HepG2 (cell line): ENCODE measurements around the gene WFDC12. TPM values are rescaled to one million over a fixed set of nuclear protein-coding genes. Genes with fewer than 3 reads are reported as not detected.

Experiments used
- ATAC-seq: fragments of 200-7000 bp; cut with Tn5 transposase; 3 replicates; pipeline ENCODE4 v1.9.1; 2020; ENCODE audit warnings: mild to moderate bottlenecking, moderate library complexity
- BruUV-seq: library from RNA; stranded (reverse); fragments of 400-500 nt; replicated peaks from 2 replicates; lab custom pipeline; 2021; lab: Mats Ljungman, UMichigan
- CTCF ChIA-PET: fragments of 300-600 bp; formaldehyde crosslinking; extraction: SDS; loops from one replicate; lab custom pipeline; 2021; ENCODE audit warnings: low total read pairs, inconsistent platforms, low intra/inter-chr PET ratio; lab: Yijun Ruan, JAX
- POLR2A ChIA-PET: fragments of 350-600 bp; sonication (Branson Sonifier 250); formaldehyde crosslinking; loops from one replicate; lab custom pipeline; 2020; ENCODE audit warnings: antibody characterized with exemption, inconsistent platforms; lab: Yijun Ruan, JAX
- DNase-seq: peaks from one replicate; pipeline ENCODE4 v3.0.0-alpha.2; 2015; ENCODE audit warnings: low spot score
- FAIRE-seq: peaks from 3 replicates; lab custom pipeline; 2011; peaks lifted over from hg19 to GRCh38; lab: Jason Lieb, UNC
- H2AFZ ChIP-seq: one replicate; pipeline ENCODE4 v1.6.1; 2011; ENCODE audit warnings: low read length, inconsistent platforms
- H3K27ac ChIP-seq: fragments of 300-600 bp; 3 replicates; pipeline ENCODE4 v1.8.0; 2011; ENCODE audit warnings: mixed run types, mild to moderate bottlenecking, mixed read lengths, low read length, inconsistent platforms; ENCODE audit not compliant: insufficient read depth; ENCODE audit errors: extremely low read length
- H3K27me3 ChIP-seq, 2 experiments: fragments of 200-600 bp in 1 of 2; 2 replicates in 1 of 2; 3 replicates in 1 of 2; pipeline versions ENCODE4 v1.6.0 to v1.8.0; 2011; ENCODE audit warnings: low read length in 2 of 2, mild to moderate bottlenecking in 2 of 2, moderate library complexity in 2 of 2, inconsistent platforms in 1 of 2; ENCODE audit not compliant: insufficient read depth in 2 of 2, control insufficient read depth in 1 of 2
- H3K36me3 ChIP-seq, 2 experiments: fragments of 200-600 bp in 1 of 2; replicated peaks in 1 of 2; 2 replicates in 1 of 2; 3 replicates in 1 of 2; pipeline versions ENCODE4 v1.5.1 to v1.8.0; 2011; ENCODE audit warnings: low read length in 2 of 2, inconsistent platforms in 1 of 2; ENCODE audit not compliant: insufficient read depth in 2 of 2, control insufficient read depth in 1 of 2
- H3K4me1 ChIP-seq: 2 replicates; pipeline ENCODE4 v1.5.1; 2012; ENCODE audit warnings: low read length, inconsistent platforms; ENCODE audit not compliant: insufficient read depth
- H3K4me2 ChIP-seq: 2 replicates; pipeline ENCODE4 v1.6.0; 2011; ENCODE audit warnings: low read depth, low read length, inconsistent platforms
- H3K4me3 ChIP-seq, 3 experiments: fragments of 200-600 bp in 1 of 3; sonication (generic), shearing (Covaris generic) in 1 of 3; replicated peaks in 1 of 3; 2 replicates each; pipeline ENCODE4 v1.5.1; 2011 to 2016; ENCODE audit warnings: low read length in 3 of 3, inconsistent platforms in 2 of 3, low read depth in 2 of 3, mild to moderate bottlenecking in 2 of 3, control low read depth in 1 of 3, mixed read lengths in 1 of 3; ENCODE audit not compliant: insufficient read depth in 1 of 3
- H3K79me2 ChIP-seq: one replicate; pipeline ENCODE4 v1.6.1; 2011; ENCODE audit warnings: low read length, inconsistent platforms; ENCODE audit not compliant: insufficient read depth
- H3K9ac ChIP-seq: 2 replicates; pipeline ENCODE4 v1.6.0; 2011; ENCODE audit warnings: mild to moderate bottlenecking, low read depth, low read length, inconsistent platforms; ENCODE audit not compliant: insufficient read depth
- H3K9me3 ChIP-seq: 2 replicates; pipeline ENCODE4 v1.5.1; 2012; ENCODE audit warnings: mild to moderate bottlenecking, low read length
- H4K20me1 ChIP-seq: 2 replicates; pipeline ENCODE4 v1.6.0; 2011; ENCODE audit warnings: inconsistent platforms, mild to moderate bottlenecking, low read length, moderate library complexity; ENCODE audit not compliant: insufficient read depth
- MNT ChIP-seq: fragments of 450-650 bp; IDR thresholded peaks from 2 replicates; pipeline ENCODE4 v1.6.1; 2016
- NONO ChIP-seq, 2 experiments: fragments of 450-650 bp in 1 of 2; sonication (generic) in 1 of 2; formaldehyde crosslinking in 1 of 2; IDR thresholded peaks in 1 of 2; conservative IDR thresholded peaks in 1 of 2; 2 replicates each; pipeline versions ENCODE4 v1.6.1 to v1.8.0; 2017 to 2022; ENCODE audit warnings: mild to moderate bottlenecking in 1 of 2, missing genetic modification reagents in 1 of 2, moderate library complexity in 1 of 2
- TFDP1 ChIP-seq: IDR thresholded peaks from 2 replicates; pipeline ENCODE4 v1.6.1; 2016; ENCODE audit warnings: missing compliant biosample characterization, missing genetic modification reagents, borderline replicate concordance
- WGBS: methylation state at CpG from one replicate; pipeline ENCODE4 v1.1.6; 2017; ENCODE audit warnings: low lambda C conversion rate; 5-methylcytosine and 5-hydroxymethylcytosine counted together
- in situ Hi-C: cut with HindIII; loops from 2 replicates; pipeline ENCODE4 v1.10.0; 2017; ENCODE audit warnings: low pct_unique_long_range_greater_than_20kb; ENCODE audit not compliant: extremely low pct_ligation_motif_present
- intact Hi-C: fragments of 100-400 bp; cut with micrococcal nuclease; formaldehyde crosslinking; loops from one replicate; pipeline ENCODE4 v1.10.0; 2022; ENCODE audit not compliant: unreplicated experiment
- polyA plus RNA-seq, 8 experiments: library from polyadenylated mRNA; depleted of rRNA in 3 of 8; stranded (reverse) in 7 of 8; unstranded in 1 of 8; fragments of >200 nt; fragmentation: Illumina TruSeq in 4 of 8; extraction: Trizol in 4 of 8; gene quantifications; 2 replicates each; pipeline versions ENCODE4 v1.2.1 to v1.2.3, GENCODE V29; 2011 to 2016; ENCODE audit warnings: low read depth in 4 of 8, missing spikeins in 1 of 8, mixed read lengths in 1 of 8; ENCODE audit not compliant: insufficient read depth in 1 of 8
- total RNA-seq, 5 experiments: library from RNA; depleted of rRNA; stranded (reverse); fragments of >200 nt; fragmentation: Illumina TruSeq; extraction: Trizol; gene quantifications; 2 replicates each; pipeline ENCODE4 v1.2.3, GENCODE V29; 2016; ENCODE audit warnings: low read depth in 1 of 5

WFDC12 gene
- total and polyA plus RNA-seq, 2 of the 13 experiments (the other 11 are each of a cell fraction or from before 2014, with no cell fraction given): not detected

GRCh38 chr20:45114465-45115385 lies 9.5 kb downstream of the WFDC12 start, which contains the start of gene WFDC5:
Gene WFDC5, minus strand, starts transcription at chr20:45115174. Its CDS starts 91 bp downstream, at chr20:45115083.
- POLR2A ChIA-PET: no interaction called here
- Histone ChIP-seq H3K4me3 (no peak within 1 kb of the TSS), H3K9me3 (no peaks in the 10 kb centered on the region), H3K4me1 (peaks cover 7% of the 10 kb centered on the region), H3K9ac (no peak within 1 kb of the TSS), H3K27me3 (peaks cover 10 to 35% of the 10 kb centered on the region in 2 experiments; a peak in 2 of 5 replicates), H4K20me1 (no peaks in the 10 kb centered on the region), H3K4me2 (no peak within 1 kb of the TSS), H2AFZ (no peak within 1 kb of the TSS), H3K79me2 (no peaks in the 10 kb centered on the region), H3K27ac (no peak within 1 kb of the TSS), H3K36me3 (no peaks in the 10 kb centered on the region)
- no peak for DNase-seq
- no peak; the same call in 2 of the 3 replicates for ATAC-seq
- CTCF ChIA-PET: no interaction called here
- no peak for FAIRE-seq
- 16% methylated on average over 16 of the region's 16 CpGs for WGBS
- TF ChIP-seq NONO (IDR thresholded peaks at IDR 0.05) (no peak), NONO (CRISPR knock-in tag; conservative IDR thresholded peaks at IDR 0.05) (0 out of 2 replicates have a peak, but pooled peaks have one; percentile 27), MNT (peak; percentile 82), TFDP1 (CRISPR knock-in tag) (no peak)
- in situ Hi-C loops (no loop called here), intact Hi-C loops (loop anchor here (5.0 kb wide), 1 partner anchor 102 kb away; no protein-coding TSS in a partner anchor)
- BruUV-seq: no TSS peak
